Measurements from ENCODE around the gene VAPB. TPM values are rescaled to one million over a fixed set of nuclear protein-coding genes. Genes with fewer than 3 reads are reported as not detected.

The VAPB gene
- polyA plus RNA-seq, 3 donors: 8.5 to 14.3 (median 10.1) TPM

DNA sequence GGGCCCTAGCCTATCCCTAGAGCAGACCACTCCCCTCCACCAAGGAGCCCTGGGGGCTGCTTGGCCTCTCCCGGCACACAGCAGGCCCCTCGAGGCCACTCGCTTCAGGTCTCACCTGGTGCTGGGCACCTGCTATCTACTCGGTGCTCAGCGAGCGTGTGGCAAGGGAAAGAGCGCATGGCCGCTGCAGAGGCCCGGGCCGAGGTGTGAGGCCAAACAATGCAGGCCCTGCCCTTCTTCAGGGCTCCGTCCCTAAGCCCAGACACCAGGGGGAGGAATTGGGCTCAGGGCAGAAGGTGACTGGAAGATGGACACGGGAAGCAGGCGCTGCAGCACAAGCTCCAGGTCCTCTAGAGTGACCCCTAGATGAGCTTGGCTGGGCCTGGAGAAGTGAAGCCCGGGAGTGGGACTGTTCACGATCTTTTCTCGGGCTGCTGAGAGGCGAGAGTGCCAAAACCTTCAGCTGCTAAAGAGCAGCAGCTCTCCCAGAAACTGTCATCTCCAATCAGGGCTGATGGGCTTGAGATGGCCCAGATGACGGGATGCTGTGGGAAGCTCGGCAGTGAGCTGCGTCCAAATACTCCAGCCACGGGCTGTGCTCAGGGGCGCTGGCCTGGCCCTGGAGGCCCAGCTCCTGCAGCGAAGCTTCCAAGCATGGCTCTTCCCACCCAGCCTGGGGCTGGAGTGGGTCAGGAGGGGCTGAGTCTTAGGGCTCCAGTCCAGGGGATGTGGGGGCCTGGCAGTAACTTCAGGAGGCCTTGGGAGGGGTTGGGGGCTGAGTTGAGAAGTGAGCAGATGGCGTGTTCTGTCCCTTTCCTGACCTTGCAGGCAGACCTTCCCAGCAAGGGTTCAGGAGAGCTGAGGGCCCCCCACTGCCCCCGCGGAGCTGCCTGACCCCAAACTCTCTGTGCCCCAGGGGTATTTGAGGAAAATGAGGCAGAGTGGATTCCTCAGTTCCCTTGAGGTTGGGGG lies 82.5 kb downstream of the VAPB start:
- WGBS (ENCODE audit: insufficient coverage): 93% methylated on average over 24 of the region's 26 CpGs

DNA sequence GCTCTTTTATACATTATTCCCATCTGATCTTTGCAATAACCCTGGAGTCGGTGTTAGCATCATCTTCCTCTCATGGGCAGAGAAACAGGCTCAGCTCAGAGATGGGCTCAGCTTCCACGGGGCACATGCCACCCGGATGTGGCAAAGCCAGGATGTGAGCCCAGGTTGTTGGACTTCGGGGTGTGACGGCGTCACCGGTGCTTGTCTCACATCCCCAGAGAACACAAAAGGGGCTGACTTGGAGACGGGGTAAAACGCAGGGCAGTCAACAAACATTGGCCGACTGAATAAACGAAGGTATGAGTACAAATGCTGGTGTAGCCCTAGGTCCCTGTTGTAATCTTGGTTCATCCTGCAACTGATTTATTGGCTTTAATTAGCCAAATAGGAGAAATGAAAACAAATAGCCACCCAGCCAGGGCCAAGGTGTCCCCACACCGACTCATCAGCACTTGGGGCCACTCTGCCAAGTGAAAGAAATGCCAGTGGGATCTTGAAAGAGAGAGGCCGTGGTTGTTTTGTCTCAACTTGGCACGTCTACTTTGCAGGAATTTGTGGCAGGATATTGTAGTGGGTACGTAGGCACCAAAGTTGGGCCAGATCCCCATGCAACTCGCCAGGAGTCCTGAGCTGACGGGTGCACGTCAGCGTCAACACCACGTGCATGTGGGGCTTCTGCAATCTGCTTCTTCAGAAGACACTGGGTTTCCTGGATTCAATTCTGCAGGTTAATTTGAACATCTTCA lies 83.4 kb downstream of the VAPB start:
- H3K27me3 Mint-ChIP-seq (ENCODE audit: low read depth in 3 of 3): peaks cover 4 to 16% (median 5%) of the 10 kb centered on the region in 3 donors

More for the DNA sequence above, 82.5 kb downstream of the VAPB start:
- Mint-ChIP-seq H3K27ac (no peak overlapping the region), H3K4me1 (no peaks in the 10 kb centered on the region), H3K36me3 (no peaks in the 10 kb centered on the region), H3K27me3 (ENCODE audit: low read depth in 3 of 3) (peaks cover 4 to 25% (median 4%) of the 10 kb centered on the region in 3 donors), H3K4me3 (no peak overlapping the region), H3K9me3 (peaks cover 0 to 2% (median 0%) of the 10 kb centered on the region in 7 donors)
- no peaks in the 10 kb centered on the region for H3K36me3 ChIP-seq (replicated peaks in 1 of 2; ENCODE audit: control insufficient read depth in 1 of 2, insufficient read depth in 2 of 2, low read length in 2 of 2)
- no peak overlapping the region for H2AFZ ChIP-seq (ENCODE audit: insufficient read depth, low read depth, low read length, poor library complexity, severe bottlenecking)
- no peak overlapping the region for H3K4me3 ChIP-seq (replicated peaks in 1 of 3; ENCODE audit: low read depth in 2 of 3, low read length in 3 of 3)
- H3K4me2 ChIP-seq (replicated peaks; ENCODE audit: extremely low read depth, low read length, poor library complexity, severe bottlenecking): no peak overlapping the region
- no peaks in the 10 kb centered on the region for H3K4me1 ChIP-seq (ENCODE audit: control insufficient read depth in 1 of 2, insufficient read depth in 2 of 2, low read length in 2 of 2)
- no peak for DNase-seq
- H3K9me3 ChIP-seq (replicated peaks in 1 of 2; ENCODE audit: control insufficient read depth in 1 of 2, insufficient read depth in 1 of 2, low read length in 2 of 2): no peaks in the 10 kb centered on the region
- no peaks in the 10 kb centered on the region for H3K79me2 ChIP-seq (ENCODE audit: insufficient read depth, low read length)
- no peak overlapping the region for H3K27ac ChIP-seq (ENCODE audit: low read depth in 1 of 2, low read length in 2 of 2)
- TF ChIP-seq, protein P1, sequence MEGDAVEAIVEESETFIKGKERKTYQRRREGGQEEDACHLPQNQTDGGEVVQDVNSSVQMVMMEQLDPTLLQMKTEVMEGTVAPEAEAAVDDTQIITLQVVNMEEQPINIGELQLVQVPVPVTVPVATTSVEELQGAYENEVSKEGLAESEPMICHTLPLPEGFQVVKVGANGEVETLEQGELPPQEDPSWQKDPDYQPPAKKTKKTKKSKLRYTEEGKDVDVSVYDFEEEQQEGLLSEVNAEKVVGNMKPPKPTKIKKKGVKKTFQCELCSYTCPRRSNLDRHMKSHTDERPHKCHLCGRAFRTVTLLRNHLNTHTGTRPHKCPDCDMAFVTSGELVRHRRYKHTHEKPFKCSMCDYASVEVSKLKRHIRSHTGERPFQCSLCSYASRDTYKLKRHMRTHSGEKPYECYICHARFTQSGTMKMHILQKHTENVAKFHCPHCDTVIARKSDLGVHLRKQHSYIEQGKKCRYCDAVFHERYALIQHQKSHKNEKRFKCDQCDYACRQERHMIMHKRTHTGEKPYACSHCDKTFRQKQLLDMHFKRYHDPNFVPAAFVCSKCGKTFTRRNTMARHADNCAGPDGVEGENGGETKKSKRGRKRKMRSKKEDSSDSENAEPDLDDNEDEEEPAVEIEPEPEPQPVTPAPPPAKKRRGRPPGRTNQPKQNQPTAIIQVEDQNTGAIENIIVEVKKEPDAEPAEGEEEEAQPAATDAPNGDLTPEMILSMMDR (IDR thresholded peaks at IDR 0.05): no peak
- no peak overlapping the region for H3K9ac ChIP-seq (ENCODE audit: insufficient read depth, low read length, poor library complexity, severe bottlenecking)
- intact Hi-C loops (cut with micrococcal nuclease): no loop called here
- no peaks in the 10 kb centered on the region for H4K20me1 ChIP-seq (ENCODE audit: insufficient read depth, low read length)
- peaks cover 0 to 2% of the 10 kb centered on the region in 2 donors for H3K27me3 ChIP-seq (ENCODE audit: control insufficient read depth in 2 of 2, insufficient read depth in 2 of 2, low read length in 2 of 2)

More for the DNA sequence above, 83.4 kb downstream of the VAPB start:
- no peaks in the 10 kb centered on the region for H3K36me3 Mint-ChIP-seq
- 92% methylated on average over 20 of the region's 20 CpGs for whole genome bisulfite sequencing (ENCODE audit: insufficient coverage)
- Histone ChIP-seq H4K20me1 (ENCODE audit: insufficient read depth, low read length) (no peaks in the 10 kb centered on the region), H3K27ac (ENCODE audit: low read depth in 1 of 2, low read length in 2 of 2) (no peak overlapping the region), H3K79me2 (ENCODE audit: insufficient read depth, low read length) (no peaks in the 10 kb centered on the region), H3K4me1 (ENCODE audit: control insufficient read depth in 1 of 2, insufficient read depth in 2 of 2, low read length in 2 of 2) (no peaks in the 10 kb centered on the region), H3K9ac (ENCODE audit: insufficient read depth, low read length, poor library complexity, severe bottlenecking) (no peak overlapping the region), H3K4me2 (replicated peaks; ENCODE audit: extremely low read depth, low read length, poor library complexity, severe bottlenecking) (no peak overlapping the region), H3K36me3 (replicated peaks in 1 of 2; ENCODE audit: control insufficient read depth in 1 of 2, insufficient read depth in 2 of 2, low read length in 2 of 2) (no peaks in the 10 kb centered on the region), H3K27me3 (ENCODE audit: control insufficient read depth in 2 of 2, insufficient read depth in 2 of 2, low read length in 2 of 2) (peaks cover 0 to 2% of the 10 kb centered on the region in 2 donors), H2AFZ (ENCODE audit: insufficient read depth, low read depth, low read length, poor library complexity, severe bottlenecking) (no peak overlapping the region), H3K4me3 (replicated peaks in 1 of 3; ENCODE audit: low read depth in 2 of 3, low read length in 3 of 3) (no peak overlapping the region), H3K9me3 (replicated peaks in 1 of 2; ENCODE audit: control insufficient read depth in 1 of 2, insufficient read depth in 1 of 2, low read length in 2 of 2) (no peaks in the 10 kb centered on the region)
- H3K4me3 Mint-ChIP-seq: no peak overlapping the region
- H3K27ac Mint-ChIP-seq: no peak overlapping the region
- no peaks in the 10 kb centered on the region for H3K4me1 Mint-ChIP-seq
- DNase-seq: no peak
- TF ChIP-seq, protein P1 (IDR thresholded peaks at IDR 0.05): no peak
- intact Hi-C loops (cut with micrococcal nuclease): no loop called here
- peaks cover 0 to 4% (median 0%) of the 10 kb centered on the region in 7 donors for H3K9me3 Mint-ChIP-seq

Data from CD14-positive monocyte (primary cell).